Activated CD4-positive, alpha-beta T cell treated with anti-CD3 and anti-CD28 coated beads, Interleukin-2, amount 50 U/mL, for 4 hours (primary cell): ENCODE data around the gene ABCF1.

Source experiments
- DNase-seq, 2 experiments: peaks; one replicate each; pipeline ENCODE4 v3.0.0-alpha.2; 2020

The ABCF1 gene

DNA sequence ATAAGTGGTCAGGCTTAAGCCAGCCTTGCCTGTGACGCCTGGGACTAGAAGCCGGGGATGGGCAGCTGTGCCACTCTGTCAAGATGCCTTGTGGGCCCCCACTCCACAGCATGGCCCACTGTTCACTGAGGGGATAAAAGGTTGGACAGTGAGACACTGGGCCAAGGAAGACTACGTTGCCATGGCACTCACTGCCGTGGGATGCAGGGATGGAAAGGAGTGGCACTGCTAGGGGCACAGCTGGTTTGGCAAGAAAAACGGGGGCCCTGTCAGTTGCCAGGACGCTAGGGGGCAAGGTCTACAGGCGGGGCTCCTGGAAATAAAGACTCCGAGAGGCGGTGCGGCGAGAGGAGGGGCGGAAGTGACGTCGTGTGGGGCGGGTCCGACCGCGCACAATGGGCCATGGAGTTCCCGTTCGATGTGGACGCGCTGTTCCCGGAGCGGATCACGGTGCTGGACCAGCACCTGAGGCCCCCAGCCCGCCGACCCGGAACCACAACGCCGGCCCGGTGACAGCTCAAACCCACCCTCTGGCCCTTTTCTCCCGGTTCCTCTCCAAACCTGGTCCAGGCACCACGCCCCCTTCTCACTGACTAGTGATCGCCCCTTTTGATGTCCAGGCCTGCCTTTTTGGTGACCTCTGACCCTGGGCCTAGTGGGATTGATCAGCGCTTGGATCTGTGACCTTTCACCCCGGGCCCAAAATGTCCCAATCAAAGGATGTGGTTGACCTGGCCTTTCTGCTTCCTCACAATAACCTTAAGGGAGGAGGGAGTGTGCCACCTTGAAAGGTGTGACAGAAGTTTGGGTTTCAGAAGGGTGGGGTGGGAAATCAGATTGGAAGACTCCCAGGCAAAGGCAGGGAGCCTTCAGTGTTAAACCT, 55.5 kb downstream of the ABCF1 start, which contains the start of gene ATAT1:
ATAT1 (plus strand) TSS at position 391 of the 883 bp plus-strand sequence.
- peak; percentile 86 for DNase-seq

DNA sequence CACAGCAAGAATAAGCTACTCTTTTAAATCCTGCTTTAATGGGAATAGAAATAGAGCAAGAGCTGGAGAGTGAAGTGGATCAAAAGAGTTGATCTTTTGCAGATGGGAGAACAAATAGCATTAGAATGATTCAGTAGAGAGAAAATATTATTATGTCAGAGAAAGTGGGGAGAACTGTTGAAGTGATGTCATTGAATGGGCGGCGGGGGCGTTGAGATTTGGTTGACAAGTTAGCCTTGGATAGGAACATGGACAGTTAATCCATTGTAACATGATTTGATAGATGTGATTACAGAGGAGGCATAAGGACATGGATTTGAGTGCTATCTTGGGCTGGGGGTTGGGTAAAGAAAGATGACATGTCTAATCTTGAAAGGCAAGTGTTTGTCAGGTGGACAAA, 64.6 kb downstream of the ABCF1 start:
- DNase-seq = no peak

DNA sequence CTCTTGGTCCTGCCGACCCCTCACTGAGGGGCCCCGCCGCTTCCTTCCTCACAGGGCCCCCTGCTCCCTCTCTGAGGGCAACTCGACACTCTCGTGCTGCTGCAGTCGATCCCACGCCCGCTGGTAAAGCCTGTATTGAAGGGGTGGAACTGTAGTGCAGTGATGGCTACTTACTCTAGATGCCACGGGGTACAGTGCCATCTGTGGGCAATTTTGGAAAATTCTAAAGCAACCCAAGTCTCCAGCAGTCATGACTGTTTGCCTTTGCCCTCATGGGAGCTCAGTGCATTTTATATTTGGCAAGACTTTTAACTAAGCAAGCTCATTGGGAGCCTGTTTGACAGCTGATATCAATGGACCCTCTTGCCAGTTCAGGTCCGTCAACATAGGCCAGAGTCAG, 69.2 kb downstream of the ABCF1 start:
- DNase-seq = no peak

DNA sequence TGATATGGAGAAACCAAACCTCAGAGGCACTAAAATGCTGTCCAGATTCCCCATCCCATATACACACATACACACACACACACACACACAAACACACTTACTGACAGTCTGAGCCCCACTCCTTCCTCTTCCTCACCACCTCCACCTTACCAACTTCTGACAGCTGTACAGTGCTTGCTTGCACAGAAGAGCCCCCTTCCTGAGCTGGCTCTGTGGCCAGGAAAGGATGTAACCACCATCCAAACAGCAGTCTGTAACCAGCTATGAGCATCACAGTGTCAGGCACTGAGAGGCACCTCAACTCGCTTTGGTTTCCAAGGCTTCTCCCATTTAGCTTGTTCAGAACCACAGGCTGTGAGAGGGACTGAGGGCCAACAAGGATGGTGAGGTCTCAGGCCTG, 69.8 kb downstream of the ABCF1 start:
- DNase-seq = no peak
